Uterus (tissue), 2 donors: ENCODE measurements around the gene PRRX2.

Source experiments
- POLR2A ChIP-seq, 2 donors: fragments of 450-650 bp; IDR thresholded peaks; one replicate each; pipeline ENCODE4 v1.6.1; 2016; ENCODE audit warnings: antibody characterized with exemption in 2 of 2, mild to moderate bottlenecking in 1 of 2, moderate library complexity in 1 of 2
- TF ChIP-seq, protein P1 (sequence below), 4 experiments: fragments of 200-600 bp in 2 of 4; fragments of 450-650 bp in 2 of 4; sonication (generic) in 2 of 4; IDR thresholded peaks; one replicate each; pipeline ENCODE4 v1.5.1; 2016 to 2019; ENCODE audit warnings: antibody characterized with exemption in 4 of 4, mild to moderate bottlenecking in 2 of 4, moderate library complexity in 1 of 4

DNA sequence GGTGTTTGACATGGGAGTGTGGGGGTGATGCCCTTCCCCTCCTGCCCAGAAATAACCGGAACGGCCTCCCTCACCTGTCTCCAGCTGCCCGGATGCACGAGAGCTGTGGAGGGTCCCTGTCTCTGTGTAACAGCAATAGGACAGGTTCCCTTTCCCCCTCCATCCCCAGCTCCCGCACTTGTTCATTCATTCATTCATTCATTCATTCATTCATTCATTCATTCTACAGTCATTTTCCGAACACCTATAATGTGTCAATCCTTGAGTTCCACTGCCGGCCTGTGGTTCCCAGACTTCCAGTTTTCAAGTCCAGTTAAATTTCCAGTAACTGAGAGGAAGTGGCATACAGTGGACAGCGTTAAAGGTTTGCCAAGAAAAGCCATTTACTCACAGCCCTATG lies 7.3 kb downstream of the PRRX2 start:
- TF ChIP-seq POLR2A (IDR thresholded peaks at IDR 0.05) = no peak
- TF ChIP-seq, protein P1, sequence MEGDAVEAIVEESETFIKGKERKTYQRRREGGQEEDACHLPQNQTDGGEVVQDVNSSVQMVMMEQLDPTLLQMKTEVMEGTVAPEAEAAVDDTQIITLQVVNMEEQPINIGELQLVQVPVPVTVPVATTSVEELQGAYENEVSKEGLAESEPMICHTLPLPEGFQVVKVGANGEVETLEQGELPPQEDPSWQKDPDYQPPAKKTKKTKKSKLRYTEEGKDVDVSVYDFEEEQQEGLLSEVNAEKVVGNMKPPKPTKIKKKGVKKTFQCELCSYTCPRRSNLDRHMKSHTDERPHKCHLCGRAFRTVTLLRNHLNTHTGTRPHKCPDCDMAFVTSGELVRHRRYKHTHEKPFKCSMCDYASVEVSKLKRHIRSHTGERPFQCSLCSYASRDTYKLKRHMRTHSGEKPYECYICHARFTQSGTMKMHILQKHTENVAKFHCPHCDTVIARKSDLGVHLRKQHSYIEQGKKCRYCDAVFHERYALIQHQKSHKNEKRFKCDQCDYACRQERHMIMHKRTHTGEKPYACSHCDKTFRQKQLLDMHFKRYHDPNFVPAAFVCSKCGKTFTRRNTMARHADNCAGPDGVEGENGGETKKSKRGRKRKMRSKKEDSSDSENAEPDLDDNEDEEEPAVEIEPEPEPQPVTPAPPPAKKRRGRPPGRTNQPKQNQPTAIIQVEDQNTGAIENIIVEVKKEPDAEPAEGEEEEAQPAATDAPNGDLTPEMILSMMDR (IDR thresholded peaks at IDR 0.05) = no peak
